ACC112 (cell line): Measurements from ENCODE around the gene ZKSCAN3.
A peak's percentile ranks its signal among the peaks of the same experiment; 100 is the strongest.

Experiments used
- H2AFZ ChIP-seq: fragments of 200-600 bp; sonication (generic); one replicate; pipeline ENCODE4 v1.6.0; 2017; ENCODE audit warnings: antibody characterized with exemption, low read length; ENCODE audit not compliant: unreplicated experiment
- H3K27ac ChIP-seq: fragments of 200-600 bp; sonication (generic); 2 replicates; pipeline ENCODE4 v1.5.1; 2014; ENCODE audit warnings: low read depth, mild to moderate bottlenecking, antibody characterized with exemption, low read length, moderate library complexity
- H3K27me3 ChIP-seq: fragments of 200-600 bp; sonication (generic); 2 replicates; pipeline ENCODE4 v1.6.1; 2014; ENCODE audit warnings: mild to moderate bottlenecking, antibody characterized with exemption, low read length, moderate library complexity, mixed read lengths; ENCODE audit not compliant: insufficient read depth
- H3K36me3 ChIP-seq: fragments of 200-600 bp; sonication (generic); 2 replicates; pipeline ENCODE4 v1.6.1; 2016; ENCODE audit warnings: mild to moderate bottlenecking, antibody characterized with exemption, low read length, moderate library complexity, mixed read lengths; ENCODE audit not compliant: insufficient read depth
- H3K4me1 ChIP-seq: fragments of 200-600 bp; sonication (generic); one replicate; pipeline ENCODE4 v1.6.1; 2016; ENCODE audit warnings: low read length, mixed read lengths; ENCODE audit not compliant: insufficient read depth, unreplicated experiment, control insufficient read depth
- H3K4me3 ChIP-seq: fragments of 200-600 bp; sonication (generic); 2 replicates; pipeline ENCODE4 v1.5.1; 2014; ENCODE audit warnings: mild to moderate bottlenecking, low read depth, low read length
- H3K79me2 ChIP-seq: fragments of 200-600 bp; sonication (generic); one replicate; pipeline ENCODE4 v1.6.0; 2016; ENCODE audit warnings: low read length; ENCODE audit not compliant: control insufficient read depth, unreplicated experiment, insufficient read depth

The ZKSCAN3 gene

DNA sequence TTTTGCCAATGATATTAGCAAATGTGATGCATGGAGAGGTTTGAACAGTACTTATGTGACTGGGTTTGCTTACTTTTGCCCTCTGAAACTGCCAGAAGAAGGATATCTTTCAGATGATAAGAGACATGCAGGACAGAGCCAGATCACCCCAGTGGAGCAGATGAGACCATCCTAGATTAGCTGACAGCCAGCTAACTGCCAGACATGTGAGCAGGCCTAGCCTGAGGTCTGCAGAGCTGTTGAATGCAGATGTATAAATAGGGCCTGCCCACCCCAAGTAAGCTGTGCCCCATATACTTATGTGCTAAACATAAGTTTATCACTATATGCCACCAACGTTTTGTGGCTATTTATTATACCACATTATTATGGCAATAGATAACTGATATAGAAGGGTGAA lies 19.7 kb upstream of the ZKSCAN3 start:
- H3K27me3 ChIP-seq, result no peaks in the 10 kb centered on the region
- H3K4me1 ChIP-seq, result no peaks in the 10 kb centered on the region
- no peaks in the 10 kb centered on the region for H3K79me2 ChIP-seq
- no peak overlapping the region for H2AFZ ChIP-seq
- no peak overlapping the region for H3K4me3 ChIP-seq
- no peaks in the 10 kb centered on the region for H3K36me3 ChIP-seq
- no peak overlapping the region for H3K27ac ChIP-seq

DNA sequence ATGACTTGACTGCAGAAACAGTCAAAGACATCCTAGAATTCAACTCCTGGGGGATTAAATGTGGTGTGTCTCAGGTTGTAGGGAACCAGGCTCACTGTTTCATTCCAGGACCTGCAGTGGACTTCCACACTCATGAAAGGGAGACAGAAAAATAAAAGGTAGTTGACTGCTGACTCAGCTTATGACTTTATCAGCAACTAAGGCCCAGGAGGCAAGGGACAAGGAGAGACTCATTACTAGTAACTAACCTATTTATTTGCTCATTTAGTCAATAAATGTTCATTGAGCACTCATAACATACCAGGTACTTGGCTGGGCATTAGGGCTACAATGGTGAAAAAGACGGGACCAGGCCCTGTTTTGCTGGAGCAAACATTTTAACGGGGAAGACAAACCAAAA lies 16.7 kb upstream of the ZKSCAN3 start:
- H3K4me3 ChIP-seq, result no peak overlapping the region
- H3K79me2 ChIP-seq, result no peaks in the 10 kb centered on the region
- H3K27me3 ChIP-seq, result no peaks in the 10 kb centered on the region
- H2AFZ ChIP-seq, result no peak overlapping the region
- H3K36me3 ChIP-seq, result no peaks in the 10 kb centered on the region
- no peak overlapping the region for H3K27ac ChIP-seq
- H3K4me1 ChIP-seq, result peaks cover 7% of the 10 kb centered on the region

DNA sequence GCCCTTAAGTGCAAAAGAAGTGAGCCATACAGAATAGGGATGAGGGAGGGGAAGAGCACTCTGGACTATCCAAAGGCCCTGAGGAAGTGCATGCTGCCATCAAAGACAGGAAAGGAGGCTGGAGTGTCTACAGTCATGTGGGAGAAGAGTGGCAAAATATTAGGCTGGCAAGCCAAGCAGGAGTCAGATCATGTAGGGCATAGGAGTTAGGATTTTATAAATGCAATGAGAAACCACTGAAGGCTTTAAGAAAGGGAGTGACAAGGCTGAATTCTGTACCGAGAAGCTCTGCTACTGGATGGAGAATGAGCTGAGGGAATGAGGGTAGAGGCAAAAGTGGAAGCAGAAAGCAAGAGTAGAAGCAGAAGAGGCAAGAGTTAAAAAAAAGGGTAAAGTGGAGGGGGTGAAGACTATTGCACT lies 16.1 kb upstream of the ZKSCAN3 start:
- H2AFZ ChIP-seq, result no peak overlapping the region
- no peaks in the 10 kb centered on the region for H3K36me3 ChIP-seq
- H3K4me3 ChIP-seq, result no peak overlapping the region
- H3K27me3 ChIP-seq, result no peaks in the 10 kb centered on the region
- no peaks in the 10 kb centered on the region for H3K79me2 ChIP-seq
- H3K4me1 ChIP-seq, result peaks cover 7% of the 10 kb centered on the region
- no peak overlapping the region for H3K27ac ChIP-seq

DNA sequence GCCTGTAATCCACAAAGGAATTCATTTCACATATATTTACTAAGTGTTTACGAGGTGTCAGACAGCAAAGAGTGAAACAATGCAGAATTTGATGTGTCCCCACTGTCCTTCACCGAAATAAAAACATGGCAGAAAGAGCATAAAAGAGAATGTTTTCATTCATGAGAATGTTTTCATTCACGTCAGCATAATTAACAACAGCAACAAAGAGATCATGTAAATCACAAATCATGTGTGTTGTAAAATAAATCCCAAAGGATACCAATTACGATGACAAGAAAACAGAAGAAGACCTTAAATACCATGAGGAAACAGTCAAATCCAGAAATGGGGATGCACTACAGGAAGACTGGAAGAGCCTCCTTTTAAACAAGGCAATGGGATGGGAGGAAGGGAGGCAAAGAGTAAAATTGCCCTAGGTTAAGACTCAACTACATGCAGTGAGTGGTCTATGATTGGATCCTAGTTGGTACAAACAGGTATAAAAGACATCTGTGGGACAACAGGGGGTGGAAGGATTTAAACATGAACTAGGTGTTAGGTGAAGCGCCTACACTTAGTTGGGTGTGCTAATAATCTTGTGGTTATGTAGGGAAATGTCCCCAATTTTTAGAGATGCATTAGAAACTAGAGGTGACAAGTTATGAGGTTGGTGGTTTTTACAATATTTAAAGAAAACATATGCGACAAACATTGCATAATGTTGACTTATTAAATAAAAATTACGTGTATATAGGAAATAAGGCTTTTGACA lies 15.3 kb upstream of the ZKSCAN3 start:
- H3K4me3 ChIP-seq, result no peak overlapping the region

DNA sequence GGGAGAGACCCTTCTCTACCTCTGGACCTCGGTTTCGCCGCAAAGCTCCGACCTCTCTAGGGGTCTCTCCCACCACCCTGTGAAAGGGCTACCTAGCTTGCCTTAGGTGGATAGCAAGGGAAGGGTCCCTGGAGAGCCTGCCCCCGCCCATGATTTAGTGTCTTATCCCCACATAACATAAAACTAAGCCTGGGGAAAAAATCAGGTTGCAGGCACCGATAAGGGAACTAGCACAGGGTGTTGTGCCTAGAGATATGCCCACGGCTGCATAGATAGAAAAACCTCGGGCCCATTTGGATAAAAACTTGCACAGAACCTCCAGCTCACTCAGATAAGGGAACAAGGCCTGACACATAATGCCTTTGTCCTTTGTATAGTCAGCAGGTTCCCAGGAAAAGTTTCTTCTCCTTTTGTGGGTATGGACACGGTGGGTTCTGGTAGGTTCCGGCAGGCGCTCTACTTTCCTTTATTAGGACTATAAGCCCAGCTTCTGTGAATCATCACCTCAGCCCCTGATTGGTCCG lies 14.6 kb upstream of the ZKSCAN3 start:
- Histone ChIP-seq H3K27ac (no peak overlapping the region), H3K4me3 (peak overlapping the region; percentile 83), H3K36me3 (no peaks in the 10 kb centered on the region), H3K27me3 (no peaks in the 10 kb centered on the region), H2AFZ (no peak overlapping the region), H3K4me1 (peaks cover 7% of the 10 kb centered on the region), H3K79me2 (no peaks in the 10 kb centered on the region)

More for the DNA sequence above, 15.3 kb upstream of the ZKSCAN3 start:
- Histone ChIP-seq H3K27me3 (no peaks in the 10 kb centered on the region), H3K27ac (no peak overlapping the region), H3K4me1 (peaks cover 7% of the 10 kb centered on the region), H3K36me3 (no peaks in the 10 kb centered on the region), H2AFZ (no peak overlapping the region), H3K79me2 (no peaks in the 10 kb centered on the region)

DNA sequence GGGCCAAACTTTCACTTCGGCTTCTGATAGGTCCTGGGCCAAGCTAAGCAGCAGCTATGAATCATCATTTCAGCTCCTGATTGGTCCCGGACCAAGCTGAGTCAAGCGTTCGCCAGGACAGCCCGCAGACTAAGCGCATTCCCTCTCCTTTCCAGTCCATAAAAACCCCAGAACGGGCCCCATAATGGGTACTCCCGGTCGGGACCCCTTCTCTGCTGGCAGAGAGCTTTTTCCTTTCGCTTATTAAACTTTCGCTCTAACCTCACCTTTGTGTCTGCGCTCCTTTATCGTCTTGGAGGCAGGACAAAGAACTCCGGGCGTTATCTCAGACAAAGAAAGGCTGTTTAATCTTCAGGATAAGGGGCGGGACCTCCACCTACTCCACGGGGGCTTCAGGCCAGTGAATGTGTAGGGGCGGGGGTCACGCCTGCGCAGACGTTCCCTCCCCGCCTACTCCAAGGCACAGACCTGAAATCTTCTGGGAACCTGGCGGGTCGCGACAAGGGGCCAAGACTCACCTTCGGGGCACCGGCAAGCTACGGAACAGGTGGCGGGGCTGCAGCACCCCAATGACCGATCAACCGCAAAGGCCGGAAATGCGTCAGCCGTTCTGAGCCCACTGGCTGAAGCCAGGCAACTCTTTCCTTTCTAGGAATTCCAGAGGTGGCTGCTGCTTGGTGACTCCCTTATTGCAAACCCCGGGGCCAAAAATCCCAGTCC lies 14.0 kb upstream of the ZKSCAN3 start, which contains the start of gene ZSCAN31:
Gene ZSCAN31, minus strand, starts transcription at position 585 of the 720 bp plus-strand sequence. CDS start 6,465 bp downstream, outside the sequence.
- no peaks in the 10 kb centered on the region for H3K36me3 ChIP-seq
- H3K4me1 ChIP-seq, result peaks cover 7% of the 10 kb centered on the region
- no peaks in the 10 kb centered on the region for H3K79me2 ChIP-seq
- H3K27me3 ChIP-seq, result peaks cover 3% of the 10 kb centered on the region
- peak within 1 kb of the TSS; percentile 69 for H3K27ac ChIP-seq
- H2AFZ ChIP-seq, result peak within 1 kb of the TSS; percentile 76
- H3K4me3 ChIP-seq, result peak within 1 kb of the TSS; percentile 83

DNA sequence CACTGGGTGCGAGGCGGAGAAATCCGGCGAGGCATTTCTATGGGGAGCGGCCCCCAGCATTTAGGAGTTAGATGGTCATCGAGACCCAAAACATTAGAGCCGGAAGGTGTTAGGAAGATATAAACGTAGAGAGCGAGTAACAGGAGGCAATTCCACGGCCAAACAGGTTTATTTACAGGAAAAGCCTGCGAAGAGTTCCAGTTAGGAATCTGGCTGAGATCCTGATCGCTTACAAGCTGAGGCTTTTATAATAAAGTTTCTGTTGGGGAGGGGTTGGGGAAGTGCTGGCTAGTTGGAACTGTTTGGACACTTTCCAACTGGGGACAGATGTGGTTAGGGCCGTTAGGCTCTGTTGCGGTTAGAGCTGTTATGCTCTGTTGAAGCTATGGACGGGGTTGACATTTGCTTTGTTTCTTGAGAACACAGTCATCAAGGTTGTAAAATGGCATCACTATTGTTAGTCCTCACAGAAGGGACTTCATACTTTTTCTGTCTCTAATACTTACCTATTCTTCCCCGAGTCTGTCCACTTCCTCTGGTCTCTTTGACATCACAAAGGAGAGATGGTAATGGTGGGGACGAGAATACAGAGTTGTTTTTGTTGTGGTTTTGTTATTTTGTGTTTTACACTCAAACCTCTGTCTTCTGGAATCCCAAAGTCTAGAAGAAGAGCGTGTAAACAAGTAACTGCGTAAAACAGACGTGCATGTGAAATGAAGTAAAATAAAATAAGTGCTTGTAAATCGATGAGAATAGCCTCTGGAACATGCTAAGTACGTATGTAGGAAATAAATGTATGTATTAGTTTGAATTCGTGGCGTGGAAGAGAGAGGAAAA lies 13.2 kb upstream of the ZKSCAN3 start:
- Histone ChIP-seq H3K36me3 (no peaks in the 10 kb centered on the region), H3K27me3 (peaks cover 11% of the 10 kb centered on the region), H3K27ac (peak overlapping the region; percentile 16; the same call in 1 of the 2 replicates), H2AFZ (peak overlapping the region; percentile 70), H3K4me3 (peak overlapping the region; percentile 83), H3K4me1 (peaks cover 7% of the 10 kb centered on the region), H3K79me2 (no peaks in the 10 kb centered on the region)

DNA sequence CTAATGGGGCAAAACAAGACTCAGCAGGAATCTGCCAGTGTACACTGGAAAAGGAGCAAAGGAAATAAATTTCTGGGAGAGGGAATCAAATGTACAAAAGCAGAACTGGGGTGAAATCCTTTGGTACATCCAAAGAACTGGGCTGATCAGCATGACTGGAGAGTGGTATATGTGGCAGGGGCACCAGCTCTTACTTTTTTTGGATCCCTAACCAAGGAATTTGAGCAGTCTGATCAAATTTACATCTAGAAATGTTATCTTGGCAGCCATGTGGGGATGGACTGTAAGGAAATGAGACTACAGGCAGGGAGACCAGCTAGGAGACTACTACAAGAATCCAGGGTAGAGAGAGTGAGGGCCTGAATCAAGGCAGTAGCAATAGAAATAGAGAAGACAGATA lies 12.6 kb upstream of the ZKSCAN3 start:
- Histone ChIP-seq H3K79me2 (no peaks in the 10 kb centered on the region), H3K4me3 (peak overlapping the region; percentile 83), H3K4me1 (peaks cover 7% of the 10 kb centered on the region), H3K27me3 (peaks cover 13% of the 10 kb centered on the region), H3K36me3 (no peaks in the 10 kb centered on the region), H3K27ac (no peak overlapping the region), H2AFZ (peak overlapping the region; percentile 70)

DNA sequence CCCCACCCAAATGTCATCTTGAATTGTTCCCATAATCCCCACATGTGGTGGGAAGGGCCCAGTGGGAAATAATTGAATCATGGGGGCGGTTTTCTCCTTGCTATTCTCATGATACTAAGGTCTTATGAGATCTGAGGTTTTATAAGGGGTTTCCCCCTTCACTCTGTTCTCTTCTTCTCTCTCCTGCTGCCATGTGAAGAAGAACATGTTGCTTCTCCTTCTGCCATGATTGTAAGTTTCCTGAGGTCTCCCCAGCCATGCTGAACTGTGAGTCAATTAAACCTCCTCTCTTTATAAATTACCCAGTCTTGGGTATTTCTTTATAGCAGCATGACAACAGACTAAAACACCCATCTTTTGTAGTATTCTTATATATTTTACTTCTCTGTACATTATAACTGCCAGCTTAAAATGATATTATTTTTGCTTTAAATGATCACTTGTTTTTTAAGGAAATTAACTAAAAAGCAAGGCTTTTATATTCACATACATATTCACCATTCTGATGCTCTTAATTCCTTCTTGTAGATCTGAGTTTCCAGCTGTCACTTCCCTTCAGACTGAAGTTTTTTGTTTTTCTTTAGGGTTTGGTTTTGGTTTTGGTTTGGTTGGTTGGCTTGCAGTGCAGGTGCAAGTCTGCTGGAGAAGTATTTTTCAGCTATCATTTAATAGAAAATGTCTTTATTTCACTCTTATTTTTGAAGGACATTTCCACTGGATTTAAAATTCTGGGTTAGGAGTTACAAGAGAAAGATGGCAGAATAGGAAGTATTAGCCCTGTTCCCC lies 9.2 kb upstream of the ZKSCAN3 start:
- Histone ChIP-seq H3K4me1 (peaks cover 7% of the 10 kb centered on the region), H2AFZ (no peak overlapping the region), H3K36me3 (no peaks in the 10 kb centered on the region)

More for the DNA sequence above, 9.2 kb upstream of the ZKSCAN3 start:
- Histone ChIP-seq H3K4me3 (no peak overlapping the region), H3K27ac (no peak overlapping the region), H3K27me3 (peaks cover 38% of the 10 kb centered on the region), H3K79me2 (no peaks in the 10 kb centered on the region)
